ENCODE data around the gene ADGRG6.

ADGRG6 gene

GRCh38 chr6:142290851-142291250 is 11.0 kb upstream of the ADGRG6 start:
- no peak for DNase-seq (ENCODE audit: low read depth in 2 of 3, low spot score in 1 of 3)

- DNase-seq (ENCODE audit: low read depth in 2 of 3, low spot score in 1 of 3): no peak
Measured at GRCh38 chr6:142291512-142291911, 10.3 kb upstream of the ADGRG6 start.

- no peak for DNase-seq (ENCODE audit: low read depth in 2 of 3, low spot score in 1 of 3)
Measured at GRCh38 chr6:142292166-142292924, 9.5 kb upstream of the ADGRG6 start.

GRCh38 chr6:142293121-142293520 is 8.7 kb upstream of the ADGRG6 start:
- DNase-seq (ENCODE audit: low read depth in 2 of 3, low spot score in 1 of 3): no peak

- DNase-seq (ENCODE audit: low read depth in 2 of 3, low spot score in 1 of 3): no peak
Measured at GRCh38 chr6:142294679-142295078, 7.1 kb upstream of the ADGRG6 start.

- DNase-seq (ENCODE audit: low read depth in 2 of 3, low spot score in 1 of 3): no peak
Measured at GRCh38 chr6:142296975-142297604, 4.7 kb upstream of the ADGRG6 start.

- no peak for DNase-seq (ENCODE audit: low read depth in 2 of 3, low spot score in 1 of 3)
Measured at GRCh38 chr6:142297605-142297995, 4.2 kb upstream of the ADGRG6 start.

- no peak for DNase-seq (ENCODE audit: low read depth in 2 of 3, low spot score in 1 of 3)
Measured at GRCh38 chr6:142297996-142298753, 3.6 kb upstream of the ADGRG6 start.

GRCh38 chr6:142300302-142300701 is 1.5 kb upstream of the ADGRG6 start:
- no peak for DNase-seq (ENCODE audit: low read depth in 2 of 3, low spot score in 1 of 3)

- DNase-seq (ENCODE audit: low read depth in 2 of 3, low spot score in 1 of 3): no peak
Measured at GRCh38 chr6:142300758-142301650, 803 bp upstream of the ADGRG6 start.

GRCh38 chr6:142302421-142303175 is 791 bp downstream of the ADGRG6 start:
- no peak for DNase-seq (ENCODE audit: low read depth in 2 of 3, low spot score in 1 of 3)

- no peak for DNase-seq (ENCODE audit: low read depth in 2 of 3, low spot score in 1 of 3)
Measured at GRCh38 chr6:142303176-142303533, 1.3 kb downstream of the ADGRG6 start.

- DNase-seq (ENCODE audit: low read depth in 2 of 3, low spot score in 1 of 3): no peak
Measured at GRCh38 chr6:142304241-142304640, 2.4 kb downstream of the ADGRG6 start.

- no peak for DNase-seq (ENCODE audit: low read depth in 2 of 3, low spot score in 1 of 3)
Measured at GRCh38 chr6:142306736-142307135, 4.9 kb downstream of the ADGRG6 start.

- DNase-seq (ENCODE audit: low read depth in 2 of 3, low spot score in 1 of 3): no peak
Measured at GRCh38 chr6:142307963-142308748, 6.3 kb downstream of the ADGRG6 start.

- no peak for DNase-seq (ENCODE audit: low read depth in 2 of 3, low spot score in 1 of 3)
Measured at GRCh38 chr6:142309426-142309825, 7.6 kb downstream of the ADGRG6 start.

- DNase-seq (ENCODE audit: low read depth in 2 of 3, low spot score in 1 of 3): no peak
Measured at GRCh38 chr6:142313284-142313683, 11.5 kb downstream of the ADGRG6 start.

- DNase-seq (ENCODE audit: low read depth in 2 of 3, low spot score in 1 of 3): no peak
Measured at GRCh38 chr6:142316791-142317368, 15.1 kb downstream of the ADGRG6 start.

GRCh38 chr6:142318714-142319113 is 16.9 kb downstream of the ADGRG6 start:
- DNase-seq (ENCODE audit: low read depth in 2 of 3, low spot score in 1 of 3): no peak
